ENCODE results near the gene POLN.

Gene POLN

DNA sequence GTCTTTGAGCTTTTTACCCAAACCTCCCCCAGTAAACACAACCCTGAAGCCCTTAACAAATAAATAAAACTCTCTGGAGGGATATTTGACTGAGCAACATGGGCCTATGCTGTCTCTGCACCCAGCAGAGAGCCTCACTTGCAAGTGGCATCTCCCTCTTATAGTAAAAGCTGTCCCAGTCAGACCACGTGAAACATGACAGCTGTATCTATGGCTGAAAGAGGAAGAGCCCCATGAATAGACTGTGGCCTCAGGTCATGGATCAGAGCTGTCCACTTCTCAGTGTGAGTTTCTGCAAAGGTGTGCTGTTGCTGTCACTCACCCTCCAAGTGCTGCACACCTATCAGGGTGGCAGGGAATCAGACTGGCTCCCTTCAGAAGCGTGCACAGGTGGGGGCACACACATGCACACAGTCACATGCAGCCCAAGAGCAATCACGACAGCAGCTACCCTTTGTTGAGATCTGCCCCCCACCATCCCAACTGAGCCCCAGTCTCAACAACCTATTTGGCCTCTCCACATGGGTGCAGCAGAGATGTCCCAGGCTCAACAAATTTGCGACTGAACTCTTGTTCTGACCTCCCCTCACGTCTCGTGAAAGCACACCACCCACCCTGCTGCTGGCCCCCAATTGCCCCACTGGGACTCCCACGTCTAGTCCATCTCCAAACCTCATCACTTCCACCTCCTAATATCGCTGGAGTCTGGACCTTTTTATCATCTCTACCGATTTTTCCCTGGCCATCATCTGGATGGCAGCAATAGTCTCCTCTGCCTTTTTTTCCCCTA lies 137.2 kb downstream of the POLN start:
- no peak for DNase-seq (ENCODE audit: low spot score)

GRCh38 chr4:2103843-2104547 lies 137.9 kb downstream of the POLN start:
- DNase-seq (ENCODE audit: low spot score), result no peak

GRCh38 chr4:2103127-2103842 lies 138.6 kb downstream of the POLN start:
- DNase-seq (ENCODE audit: low spot score), result no peak

DNA sequence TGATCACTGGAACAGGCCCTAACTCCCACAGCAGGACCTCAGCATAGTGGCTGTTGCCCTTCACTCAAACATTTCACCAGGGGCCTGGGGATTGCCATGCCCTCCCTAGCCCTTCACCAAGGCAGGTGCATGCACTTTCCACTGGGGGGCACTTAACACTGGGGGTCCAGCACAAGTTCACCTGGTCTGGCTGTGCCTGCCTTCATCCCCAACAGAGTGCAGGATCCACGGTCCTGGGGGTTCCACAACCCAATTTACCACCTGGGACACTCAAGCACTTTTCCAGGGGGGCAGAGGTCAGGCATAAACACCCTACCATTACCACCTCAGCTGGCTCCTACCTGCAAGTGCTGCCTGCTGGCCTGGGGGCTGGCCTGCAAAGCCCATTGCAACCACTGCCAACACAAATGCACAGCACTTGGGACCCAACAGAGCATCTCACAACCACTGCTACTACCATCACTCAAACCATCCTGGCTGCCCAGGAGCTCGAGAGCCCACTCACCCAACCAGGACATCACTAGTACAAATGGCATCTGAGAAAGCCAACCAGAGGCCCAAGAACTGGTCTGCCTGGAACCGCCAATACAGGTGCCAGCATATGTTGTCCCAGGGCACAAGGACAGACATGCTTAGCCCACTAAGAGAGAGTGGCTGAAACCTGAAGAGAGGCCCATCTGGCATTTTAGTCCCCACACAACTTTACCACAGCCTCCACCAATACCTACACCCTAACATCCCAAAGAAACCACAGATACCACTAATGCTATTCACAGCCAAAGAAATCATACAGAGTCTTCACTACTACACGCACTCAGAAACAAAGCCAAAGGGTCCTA lies 139.7 kb downstream of the POLN start:
- no peak for DNase-seq (ENCODE audit: low spot score)

GRCh38 chr4:2101346-2102044 lies 140.4 kb downstream of the POLN start:
- DNase-seq (ENCODE audit: low spot score), result no peak

DNA sequence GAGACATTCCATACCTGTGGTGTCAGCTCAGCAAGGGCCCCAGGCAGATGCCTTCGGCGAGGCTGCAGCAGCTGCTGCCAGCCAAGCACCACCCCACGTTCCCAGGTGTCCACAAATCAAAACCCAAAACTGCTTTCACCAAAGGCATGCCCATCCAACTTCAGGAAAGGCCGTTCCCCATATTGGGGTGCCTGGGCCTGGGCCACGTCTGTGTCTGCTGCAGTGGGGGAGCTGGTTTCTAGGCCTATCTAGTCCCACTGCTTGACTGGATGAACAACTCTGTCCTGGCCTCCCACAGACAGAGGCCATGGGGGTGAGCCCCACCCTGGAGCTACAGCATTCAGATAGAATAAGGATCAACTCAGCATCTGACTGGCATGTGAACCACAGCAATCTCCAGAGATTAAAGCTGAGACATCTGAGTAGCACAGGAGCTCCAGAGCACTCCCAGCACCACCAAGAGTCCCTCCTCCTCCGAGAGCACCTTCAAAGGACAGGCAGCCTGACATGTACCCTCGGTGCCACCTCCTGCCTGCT lies 145.8 kb downstream of the POLN start:
- DNase-seq (ENCODE audit: low spot score), result no peak

GRCh38 chr4:2095236-2096072 lies 146.5 kb downstream of the POLN start:
- DNase-seq (ENCODE audit: low spot score), result no peak

GRCh38 chr4:2094545-2094944 lies 147.4 kb downstream of the POLN start:
- no peak for DNase-seq (ENCODE audit: low spot score)

- DNase-seq (ENCODE audit: low spot score), result no peak
Observed at GRCh38 chr4:2093265-2093664, 148.7 kb downstream of the POLN start.

- no peak for DNase-seq (ENCODE audit: low spot score)
Observed at GRCh38 chr4:2092669-2093053, 149.3 kb downstream of the POLN start.

DNA sequence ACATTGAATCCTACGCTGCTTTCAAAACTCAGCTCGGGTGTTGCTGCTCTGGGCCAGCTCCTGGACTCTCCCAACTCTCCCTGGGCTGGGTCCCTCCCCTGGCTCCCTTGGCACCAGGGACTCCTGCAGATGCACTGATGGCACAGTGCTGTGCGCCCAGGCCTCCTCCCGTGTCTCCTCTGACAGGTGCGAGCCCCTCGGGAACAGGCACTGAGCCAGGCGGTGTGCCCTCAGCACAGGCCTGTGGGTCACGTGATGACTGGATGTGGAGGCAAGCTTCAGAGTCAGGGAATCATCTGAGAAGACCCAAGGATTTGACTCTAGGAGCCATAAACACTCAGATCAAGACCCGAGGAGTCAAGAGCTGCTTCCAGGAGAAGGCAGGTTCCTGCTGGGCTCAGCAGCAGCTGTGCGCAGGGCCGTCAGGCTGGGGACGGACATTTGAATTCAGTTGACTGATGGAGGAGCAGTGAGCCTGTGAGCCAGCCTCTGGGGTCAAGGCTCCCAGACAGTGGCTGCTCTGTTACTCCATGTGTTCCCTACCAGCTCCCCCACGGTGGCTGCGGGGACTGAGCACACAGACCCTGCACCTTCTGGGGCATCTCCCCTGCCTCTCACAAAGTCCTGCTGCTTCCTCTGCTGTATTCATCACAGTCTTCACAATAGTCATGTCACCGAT lies 149.8 kb downstream of the POLN start:
- DNase-seq (ENCODE audit: low spot score), result no peak

GRCh38 chr4:2090642-2091041 lies 151.3 kb downstream of the POLN start:
- DNase-seq (ENCODE audit: low spot score), result no peak

- no peak for DNase-seq (ENCODE audit: low spot score)
Observed at GRCh38 chr4:2089222-2089621, 152.7 kb downstream of the POLN start.

DNA sequence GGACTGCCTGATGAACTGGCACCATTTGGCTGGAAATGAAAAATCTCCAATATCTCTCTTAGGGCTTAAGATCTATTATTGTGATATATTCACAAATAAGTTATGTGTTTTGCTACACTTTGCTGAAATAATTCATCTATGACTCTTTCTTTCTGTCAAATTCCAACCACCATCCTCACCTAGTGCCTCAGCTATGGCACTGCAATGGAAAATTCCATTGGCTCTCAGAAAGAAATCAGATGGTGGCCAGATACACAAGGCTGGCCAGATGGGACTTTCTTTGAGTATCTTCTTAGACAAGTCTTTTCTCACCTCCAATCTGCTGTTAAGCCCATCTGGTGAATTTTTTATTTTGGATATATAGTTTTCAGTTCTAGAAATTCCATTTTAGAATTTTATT lies 154.8 kb downstream of the POLN start:
- no peak for DNase-seq (ENCODE audit: low spot score)

DNA sequence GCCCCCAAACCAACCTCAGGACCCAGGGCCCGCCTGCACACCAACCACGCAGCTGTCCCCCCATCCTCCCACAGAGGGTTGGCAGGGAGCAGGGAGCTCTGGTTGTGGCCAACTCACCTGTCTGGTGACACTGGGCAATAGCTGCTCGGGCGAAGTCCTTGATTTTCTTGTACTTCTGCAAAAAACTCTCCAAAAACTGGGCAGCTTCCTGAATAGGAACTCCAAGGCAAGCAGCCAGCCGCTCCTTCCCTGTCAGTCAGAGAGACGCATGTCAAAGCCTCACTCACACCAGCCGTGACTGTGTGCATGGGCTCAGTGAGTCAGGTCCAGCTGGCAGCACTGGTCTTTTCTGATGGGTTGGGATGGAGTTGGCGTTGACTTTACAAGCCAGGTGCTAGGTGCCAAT lies 156.4 kb downstream of the POLN start:
- DNase-seq (ENCODE audit: low spot score), result no peak

GRCh38 chr4:2084316-2084715 lies 157.6 kb downstream of the POLN start:
- no peak for DNase-seq (ENCODE audit: low spot score)

DNA sequence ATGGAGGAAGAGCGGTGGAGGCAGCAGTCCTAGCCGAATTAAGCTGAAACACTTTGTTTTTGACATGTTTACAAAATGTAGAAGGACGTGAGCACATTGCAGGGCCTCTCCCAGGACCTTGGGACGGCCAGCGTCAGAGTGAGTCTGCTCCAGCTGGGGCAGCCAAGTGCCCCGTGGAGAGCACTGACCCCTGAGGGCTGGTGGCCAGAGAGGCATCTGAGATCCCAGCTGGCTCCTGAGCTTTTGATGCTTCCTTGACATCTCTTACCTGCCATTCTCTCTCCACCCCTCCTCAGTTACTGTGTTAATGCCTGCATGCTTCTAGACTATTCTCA lies 158.1 kb downstream of the POLN start:
- no peak for DNase-seq (ENCODE audit: low spot score)

- DNase-seq (ENCODE audit: low spot score), result no peak
Observed at GRCh38 chr4:2083116-2083825, 158.7 kb downstream of the POLN start.

GRCh38 chr4:2082627-2083026 lies 159.3 kb downstream of the POLN start:
- DNase-seq (ENCODE audit: low spot score), result no peak
